ENCODE results near the gene WNT5B.
"Not testable (repeated sequence)": the region's sequence is repeated elsewhere in the genome, so short reads cannot be mapped to it uniquely, and the experiment has no call there.

The WNT5B gene

DNA sequence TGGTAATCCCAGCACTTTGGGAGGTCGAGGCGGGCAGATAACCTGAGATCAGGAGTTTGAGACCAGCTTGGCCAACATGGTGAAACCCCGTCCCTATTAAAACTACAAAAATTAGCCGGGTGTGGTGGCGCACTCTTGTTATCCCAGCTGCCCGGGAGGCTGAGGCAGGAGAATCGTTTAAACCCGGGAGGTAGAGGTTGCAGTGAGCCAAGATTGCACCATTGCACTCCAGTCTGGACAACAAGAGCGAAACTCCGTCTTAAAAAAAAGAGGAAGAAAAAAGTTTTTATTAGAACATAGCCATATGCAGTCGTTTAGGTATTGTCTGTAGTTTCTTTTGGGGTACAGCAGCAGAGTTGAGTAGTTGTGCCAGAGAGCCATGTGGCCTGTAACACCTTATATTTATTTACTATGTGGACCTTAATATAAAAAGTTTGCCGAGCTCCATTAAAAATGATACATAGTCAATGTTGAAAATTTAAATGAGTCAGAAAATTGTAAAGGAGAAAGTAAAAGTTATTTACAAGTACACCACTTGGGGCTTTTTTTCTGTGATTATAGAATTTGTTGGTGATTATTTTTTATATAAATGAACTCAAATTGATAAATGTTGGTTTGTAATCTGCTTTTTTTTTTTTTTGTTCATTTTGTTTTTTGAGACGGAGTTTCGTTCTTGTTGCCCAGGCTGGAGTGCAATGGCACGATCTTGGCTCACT lies 64.0 kb downstream of the WNT5B start:
- DNase-seq: no peak

DNA sequence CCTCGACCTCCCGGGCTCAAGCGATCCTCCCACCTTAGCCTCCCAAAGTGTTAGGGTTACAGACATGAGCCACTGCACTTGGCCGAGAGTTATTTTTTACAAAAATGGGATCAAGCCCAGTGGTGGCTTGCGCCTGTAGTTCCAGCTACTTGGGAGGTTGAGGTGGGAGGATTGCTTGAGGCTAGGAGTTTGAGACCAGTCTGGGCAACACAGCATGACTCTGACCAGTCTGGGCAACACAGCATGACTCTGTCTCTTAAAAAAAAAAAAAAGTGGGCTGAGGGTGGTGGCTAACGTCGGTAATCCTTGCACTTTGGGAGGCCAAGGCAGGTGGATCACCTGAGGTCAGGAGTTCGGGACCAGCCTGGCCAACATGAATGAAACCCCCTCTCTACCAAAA lies 66.1 kb downstream of the WNT5B start:
- DNase-seq: not testable (repeated sequence)

DNA sequence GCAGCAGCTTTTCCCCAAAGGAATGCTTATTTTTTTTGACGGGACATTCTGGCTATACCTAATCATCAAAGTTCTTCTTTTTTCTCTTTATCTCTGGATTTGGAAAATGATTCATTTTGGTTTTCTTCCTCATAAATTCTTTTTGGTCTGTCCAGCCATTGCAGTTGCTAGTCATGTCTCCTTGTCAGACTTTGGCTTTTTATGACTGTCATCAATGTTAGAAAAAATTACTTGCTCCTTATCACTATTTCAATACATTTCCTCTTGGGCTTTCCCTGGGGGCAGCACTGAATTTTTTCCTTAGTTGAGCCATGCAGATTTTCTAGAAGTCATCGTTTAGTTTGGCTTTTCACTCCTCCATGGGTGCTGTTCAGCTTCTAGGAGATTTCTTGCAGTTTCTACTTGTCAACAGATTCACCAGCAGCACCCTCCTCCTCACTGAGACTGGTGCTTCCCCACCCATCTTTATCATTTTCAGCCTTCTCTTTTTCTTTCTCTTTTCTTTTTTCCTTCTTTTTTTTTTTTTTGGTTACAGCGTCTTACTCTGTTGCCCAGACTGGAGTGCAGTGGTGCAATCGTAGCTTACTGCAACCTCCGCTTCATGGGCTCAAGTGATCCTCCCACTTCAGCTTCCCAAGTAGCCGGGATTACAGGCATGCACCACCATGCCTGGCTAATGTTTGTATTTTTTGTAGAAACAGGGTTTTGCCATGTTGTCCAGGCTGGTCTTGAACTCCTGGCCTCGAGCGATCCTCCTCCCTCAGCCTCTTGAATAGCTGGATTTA lies 67.0 kb downstream of the WNT5B start:
- DNase-seq: no peak

DNA sequence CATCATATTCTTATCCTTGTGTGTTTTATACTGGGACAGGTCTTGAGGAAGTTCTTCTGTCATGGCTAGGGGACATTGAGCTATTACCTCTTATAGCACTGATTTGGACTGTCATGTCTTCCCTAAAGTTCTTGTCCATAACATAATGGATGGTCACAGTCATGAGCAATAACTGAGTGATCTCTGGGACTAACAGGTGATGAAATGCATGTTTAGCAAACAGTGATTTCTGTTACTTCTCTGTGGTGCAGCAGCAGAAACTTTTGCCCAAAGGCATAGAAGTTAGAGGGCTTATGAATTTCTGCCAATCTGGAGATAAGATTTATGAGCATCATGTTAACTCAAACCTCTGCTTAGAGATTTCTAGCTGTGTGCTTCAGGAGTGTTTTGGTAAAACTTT lies 67.8 kb downstream of the WNT5B start:
- DNase-seq: no peak

All from activated CD4-positive, alpha-beta T cell treated with anti-CD3 and anti-CD28 coated beads, Interleukin-2, amount 50 U/mL, for 1 hour (primary cell).